T-helper 17 cell (primary cell): ENCODE results near the gene PDIA6. TPM values are rescaled to one million over a fixed set of nuclear protein-coding genes. Genes with fewer than 3 reads are reported as not detected.

Source experiments
- ATAC-seq: fragments of 150-1000 bp; cut with Tn5 transposase; 2 replicates; pipeline ENCODE4 v1.10.0; 2021; ENCODE audit warnings: mild to moderate bottlenecking, moderate library complexity
- DNase-seq, 3 donors: peaks; one replicate each; pipeline versions ENCODE4 v3.0.0 to v3.0.0-alpha.2; 2020 to 2021
- H3K9me3 ChIP-seq: one replicate; pipeline ENCODE4 v1.7.0; 2013; ENCODE audit warnings: low read length, mild to moderate bottlenecking; ENCODE audit not compliant: control insufficient read depth, poor library complexity, severe bottlenecking
- H3K27ac Mint-ChIP-seq: one replicate; pipeline ENCODE4 v1.8.0; 2022; ENCODE audit warnings: mild to moderate bottlenecking, moderate library complexity, mixed read lengths
- H3K27me3 Mint-ChIP-seq: one replicate; pipeline ENCODE4 v1.8.0; 2022; ENCODE audit warnings: mixed read lengths
- H3K36me3 Mint-ChIP-seq: one replicate; pipeline ENCODE4 v1.8.0; 2022; ENCODE audit warnings: low read depth, mixed read lengths
- H3K4me1 Mint-ChIP-seq: one replicate; pipeline ENCODE4 v1.8.0; 2022; ENCODE audit warnings: mild to moderate bottlenecking, mixed read lengths
- H3K4me3 Mint-ChIP-seq: one replicate; pipeline ENCODE4 v1.8.0; 2022; ENCODE audit warnings: mild to moderate bottlenecking, moderate library complexity, mixed read lengths
- total RNA-seq, 4 donors: library from RNA in 2 of 4; stranded (reverse) in 2 of 4; gene quantifications; one replicate each; pipeline ENCODE4 v1.2.3 and lab custom pipeline; 2022 to 2026

PDIA6 gene
- total RNA-seq, 2 donors from 2014 or later = 53.3 to 57.4 TPM

- DNase-seq (no peak), ATAC-seq (no peak)
- H3K36me3 Mint-ChIP-seq = no peaks in the 10 kb centered on the region
- H3K4me3 Mint-ChIP-seq = no peak overlapping the region
- H3K4me1 Mint-ChIP-seq = peaks cover 2% of the 10 kb centered on the region
- no peaks in the 10 kb centered on the region for H3K9me3 ChIP-seq
- H3K27me3 Mint-ChIP-seq = no peaks in the 10 kb centered on the region
- no peak overlapping the region for H3K27ac Mint-ChIP-seq
These were observed 32.7 kb downstream of the PDIA6 start for GRCh38 chr2:10779776-10780490.

- Mint-ChIP-seq H3K27me3 (no peaks in the 10 kb centered on the region), H3K4me1 (peaks cover 2% of the 10 kb centered on the region), H3K27ac (no peak overlapping the region), H3K36me3 (no peaks in the 10 kb centered on the region), H3K4me3 (no peak overlapping the region)
- no peaks in the 10 kb centered on the region for H3K9me3 ChIP-seq
- ATAC-seq = no peak
- DNase-seq = no peak
These were observed 33.9 kb downstream of the PDIA6 start for GRCh38 chr2:10778724-10779115.

- H3K27ac Mint-ChIP-seq = no peak overlapping the region
- DNase-seq = no peak
- no peaks in the 10 kb centered on the region for H3K36me3 Mint-ChIP-seq
- H3K27me3 Mint-ChIP-seq = no peaks in the 10 kb centered on the region
- H3K4me1 Mint-ChIP-seq = peaks cover 2% of the 10 kb centered on the region
- H3K4me3 Mint-ChIP-seq = no peak overlapping the region
- no peaks in the 10 kb centered on the region for H3K9me3 ChIP-seq
- ATAC-seq = no peak
These were observed 34.5 kb downstream of the PDIA6 start for GRCh38 chr2:10777842-10778723.

- H3K27me3 Mint-ChIP-seq = no peaks in the 10 kb centered on the region
- H3K9me3 ChIP-seq = no peaks in the 10 kb centered on the region
- no peaks in the 10 kb centered on the region for H3K36me3 Mint-ChIP-seq
- ATAC-seq (no peak), DNase-seq (no peak)
- peaks cover 2% of the 10 kb centered on the region for H3K4me1 Mint-ChIP-seq
- no peak overlapping the region for H3K4me3 Mint-ChIP-seq
- peak overlapping the region; percentile 41 for H3K27ac Mint-ChIP-seq
These were observed 35.3 kb downstream of the PDIA6 start for GRCh38 chr2:10777111-10777841.

- ATAC-seq = no peak
- Mint-ChIP-seq H3K27ac (no peak overlapping the region), H3K27me3 (no peaks in the 10 kb centered on the region)
These were observed 36.2 kb downstream of the PDIA6 start for GRCh38 chr2:10776231-10776977.

GRCh38 chr2:10775831-10776230 lies 36.8 kb downstream of the PDIA6 start:
- Mint-ChIP-seq H3K4me3 (no peak overlapping the region), H3K36me3 (no peaks in the 10 kb centered on the region), H3K4me1 (peaks cover 2% of the 10 kb centered on the region), H3K27ac (no peak overlapping the region), H3K27me3 (no peaks in the 10 kb centered on the region)
- DNase-seq (no peak), ATAC-seq (no peak)
- no peaks in the 10 kb centered on the region for H3K9me3 ChIP-seq

More at GRCh38 chr2:10776231-10776977, 36.2 kb downstream of the PDIA6 start:
- Mint-ChIP-seq H3K4me3 (no peak overlapping the region), H3K36me3 (no peaks in the 10 kb centered on the region), H3K4me1 (peaks cover 2% of the 10 kb centered on the region)
- no peaks in the 10 kb centered on the region for H3K9me3 ChIP-seq
- no peak for DNase-seq

GRCh38 chr2:10775021-10775780 lies 37.4 kb downstream of the PDIA6 start:
- Mint-ChIP-seq H3K27me3 (no peaks in the 10 kb centered on the region), H3K27ac (no peak overlapping the region), H3K4me1 (peaks cover 2% of the 10 kb centered on the region), H3K4me3 (no peak overlapping the region), H3K36me3 (no peaks in the 10 kb centered on the region)
- DNase-seq (no peak), ATAC-seq (no peak)
- no peaks in the 10 kb centered on the region for H3K9me3 ChIP-seq

GRCh38 chr2:10774394-10774793 lies 38.2 kb downstream of the PDIA6 start:
- Mint-ChIP-seq H3K36me3 (no peaks in the 10 kb centered on the region), H3K4me3 (no peak overlapping the region), H3K4me1 (peaks cover 2% of the 10 kb centered on the region), H3K27ac (no peak overlapping the region), H3K27me3 (no peaks in the 10 kb centered on the region)
- no peak for ATAC-seq
- DNase-seq = no peak
- no peaks in the 10 kb centered on the region for H3K9me3 ChIP-seq

- Mint-ChIP-seq H3K4me1 (peaks cover 2% of the 10 kb centered on the region), H3K36me3 (no peaks in the 10 kb centered on the region), H3K27me3 (no peaks in the 10 kb centered on the region), H3K4me3 (no peak overlapping the region), H3K27ac (no peak overlapping the region)
- no peak for DNase-seq
- no peak for ATAC-seq
- H3K9me3 ChIP-seq = no peaks in the 10 kb centered on the region
These were observed 38.7 kb downstream of the PDIA6 start for GRCh38 chr2:10773821-10774341.

GRCh38 chr2:10772868-10773215 lies 39.7 kb downstream of the PDIA6 start:
- H3K9me3 ChIP-seq = no peaks in the 10 kb centered on the region
- ATAC-seq (no peak), DNase-seq (no peak)
- Mint-ChIP-seq H3K4me3 (no peak overlapping the region), H3K27me3 (no peaks in the 10 kb centered on the region), H3K36me3 (no peaks in the 10 kb centered on the region), H3K27ac (no peak overlapping the region), H3K4me1 (no peaks in the 10 kb centered on the region)

- no peak overlapping the region for H3K27ac Mint-ChIP-seq
- H3K27me3 Mint-ChIP-seq = no peaks in the 10 kb centered on the region
- no peak for DNase-seq
- H3K4me1 Mint-ChIP-seq = no peaks in the 10 kb centered on the region
- no peaks in the 10 kb centered on the region for H3K9me3 ChIP-seq
- no peak for ATAC-seq
- H3K36me3 Mint-ChIP-seq = no peaks in the 10 kb centered on the region
- no peak overlapping the region for H3K4me3 Mint-ChIP-seq
These were observed 40.3 kb downstream of the PDIA6 start for GRCh38 chr2:10772201-10772867.

GRCh38 chr2:10771786-10772185 lies 40.8 kb downstream of the PDIA6 start:
- DNase-seq (no peak), ATAC-seq (no peak)
- no peaks in the 10 kb centered on the region for H3K9me3 ChIP-seq
- no peak overlapping the region for H3K4me3 Mint-ChIP-seq
- no peaks in the 10 kb centered on the region for H3K4me1 Mint-ChIP-seq
- no peaks in the 10 kb centered on the region for H3K36me3 Mint-ChIP-seq
- no peaks in the 10 kb centered on the region for H3K27me3 Mint-ChIP-seq
- no peak overlapping the region for H3K27ac Mint-ChIP-seq
